GM23338 (cell line): ENCODE measurements around the gene WASL.

ENCODE experiments used
- CTCF ChIP-seq, 2 experiments: fragments of 200-600 bp in 1 of 2; sonication (generic) in 1 of 2; conservative IDR thresholded peaks; 2 replicates each; pipeline versions ENCODE4 v1.5.1 to v1.6.1; 2016 to 2017; ENCODE audit warnings: antibody characterized with exemption in 2 of 2, low read depth in 2 of 2, mild to moderate bottlenecking in 2 of 2, moderate library complexity in 1 of 2
- EZH2 ChIP-seq: fragments of 200-600 bp; sonication (generic); IDR thresholded peaks from one replicate; pipeline ENCODE4 v1.8.0; 2017; ENCODE audit warnings: antibody characterized with exemption, mild to moderate bottlenecking, low read depth; ENCODE audit not compliant: unreplicated experiment
- JUNB ChIP-seq: IDR thresholded peaks from one replicate; pipeline ENCODE4 v1.6.1; 2016; ENCODE audit warnings: antibody characterized with exemption; ENCODE audit not compliant: unreplicated experiment
- POLR2AphosphoS5 ChIP-seq: IDR thresholded peaks from 2 replicates; pipeline ENCODE4 v1.6.1; 2016; ENCODE audit warnings: antibody characterized with exemption, low read depth
- STAT1 ChIP-seq: IDR thresholded peaks from one replicate; pipeline ENCODE4 v1.6.1; 2016; ENCODE audit warnings: antibody characterized with exemption; ENCODE audit not compliant: unreplicated experiment

- TF ChIP-seq EZH2: no peak
- no peak for TF ChIP-seq CTCF (conservative IDR thresholded peaks at IDR 0.05; ENCODE audit: low read depth in 2 of 2)
- no peak for TF ChIP-seq STAT1
- no peak for TF ChIP-seq POLR2AphosphoS5
- TF ChIP-seq JUNB: no peak
Observed at GRCh38 chr7:123674399-123675180, 74.2 kb downstream of the WASL start.
